ENCODE measurements around the gene ADAD2.

ADAD2 gene

GRCh38 chr16:84237994-84238750 lies 47.2 kb downstream of the ADAD2 start:
- no peaks in the 10 kb centered on the region for H3K9me3 Mint-ChIP-seq
- H3K4me1 Mint-ChIP-seq: no peaks in the 10 kb centered on the region
- DNase-seq (ENCODE audit: low spot score in 2 of 2) (no peak), ATAC-seq (replicated peaks; ENCODE audit: extremely low read depth, poor library complexity, severe bottlenecking) (no peak)
- H3K4me3 Mint-ChIP-seq: no peak overlapping the region
- H3K36me3 Mint-ChIP-seq (ENCODE audit: insufficient read depth): no peaks in the 10 kb centered on the region
- H3K27ac Mint-ChIP-seq (ENCODE audit: low read depth): no peak overlapping the region
- H3K27me3 Mint-ChIP-seq: peaks cover 64% of the 10 kb centered on the region

DNA sequence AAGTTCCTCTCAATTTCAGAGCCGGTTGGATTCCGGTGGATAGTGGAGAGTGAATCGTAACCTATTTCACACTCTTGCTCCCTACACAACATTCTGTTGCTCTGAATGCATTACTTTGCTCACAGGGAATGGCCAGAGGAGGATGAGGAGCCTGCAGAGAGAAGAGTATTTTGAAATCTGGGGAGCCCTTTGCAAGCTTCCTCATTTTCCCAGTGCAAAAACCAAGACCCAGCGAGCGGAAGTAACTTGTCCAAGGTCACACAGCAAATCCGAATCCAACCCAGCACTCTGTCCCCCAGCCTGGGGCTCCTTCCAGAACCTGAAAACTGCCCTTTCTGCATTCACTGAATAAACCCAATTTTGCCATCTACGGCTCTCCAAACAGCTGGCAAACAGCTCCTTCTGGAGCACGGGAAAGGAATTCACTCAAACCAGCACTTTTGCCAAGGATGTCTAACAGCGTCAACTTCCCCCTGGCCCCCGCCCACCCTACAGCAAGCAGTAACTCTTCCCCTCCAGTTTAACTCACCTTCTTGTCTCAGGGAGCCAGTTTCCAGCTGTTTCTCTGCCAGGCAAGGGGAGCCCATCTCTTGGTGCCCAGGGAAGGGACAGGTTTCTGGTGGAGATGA lies 48.3 kb downstream of the ADAD2 start:
- no peak overlapping the region for H3K4me3 Mint-ChIP-seq
- peaks cover 62% of the 10 kb centered on the region for H3K27me3 Mint-ChIP-seq

GRCh38 chr16:84239909-84240308 lies 49.0 kb downstream of the ADAD2 start, which contains the start of gene KCNG4:
KCNG4 (minus strand) TSS chr16:84240012; CDS start chr16:84237485, 2,527 bp downstream.
- H3K4me3 Mint-ChIP-seq: no peak within 1 kb of the TSS
- H3K36me3 Mint-ChIP-seq (ENCODE audit: insufficient read depth): no peaks in the 10 kb centered on the region
- H3K4me1 Mint-ChIP-seq: no peaks in the 10 kb centered on the region
- H3K27ac Mint-ChIP-seq (ENCODE audit: low read depth): no peak within 1 kb of the TSS
- peaks cover 57% of the 10 kb centered on the region for H3K27me3 Mint-ChIP-seq
- no peak for DNase-seq (ENCODE audit: low spot score in 2 of 2)
- no peak for ATAC-seq (replicated peaks; ENCODE audit: extremely low read depth, poor library complexity, severe bottlenecking)
- H3K9me3 Mint-ChIP-seq: no peaks in the 10 kb centered on the region

More for the DNA sequence above, 48.3 kb downstream of the ADAD2 start:
- no peaks in the 10 kb centered on the region for H3K9me3 Mint-ChIP-seq
- H3K27ac Mint-ChIP-seq (ENCODE audit: low read depth): no peak overlapping the region
- no peaks in the 10 kb centered on the region for H3K4me1 Mint-ChIP-seq
- DNase-seq (ENCODE audit: low spot score in 2 of 2): no peak
- H3K36me3 Mint-ChIP-seq (ENCODE audit: insufficient read depth): no peaks in the 10 kb centered on the region
- ATAC-seq (replicated peaks; ENCODE audit: extremely low read depth, poor library complexity, severe bottlenecking): no peak

DNA sequence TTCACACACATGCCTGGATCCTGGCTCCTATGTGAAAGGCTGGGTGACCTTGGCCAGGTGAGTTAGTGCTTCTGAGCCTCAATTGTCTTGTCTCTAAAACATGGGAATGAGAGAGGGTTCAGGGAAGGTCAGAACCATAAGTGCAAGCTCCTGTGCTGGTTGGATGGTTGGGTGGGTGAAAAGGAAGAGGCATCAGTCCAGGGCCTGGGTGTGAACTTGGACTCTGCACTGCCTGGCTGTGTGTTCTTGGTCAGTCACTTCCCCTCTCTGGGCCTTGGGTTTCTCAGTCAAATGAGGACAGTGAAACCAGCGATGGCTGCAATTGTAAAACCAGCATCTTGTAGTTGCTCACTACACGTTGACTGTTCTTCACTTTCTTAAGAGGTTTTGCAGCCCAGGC lies 49.5 kb downstream of the ADAD2 start:
- Mint-ChIP-seq H3K27me3 (peaks cover 57% of the 10 kb centered on the region), H3K9me3 (no peaks in the 10 kb centered on the region), H3K4me3 (no peak overlapping the region), H3K4me1 (no peaks in the 10 kb centered on the region), H3K36me3 (ENCODE audit: insufficient read depth) (no peaks in the 10 kb centered on the region), H3K27ac (ENCODE audit: low read depth) (no peak overlapping the region)
- DNase-seq (ENCODE audit: low spot score in 2 of 2) (no peak), ATAC-seq (replicated peaks; ENCODE audit: extremely low read depth, poor library complexity, severe bottlenecking) (no peak)

DNA sequence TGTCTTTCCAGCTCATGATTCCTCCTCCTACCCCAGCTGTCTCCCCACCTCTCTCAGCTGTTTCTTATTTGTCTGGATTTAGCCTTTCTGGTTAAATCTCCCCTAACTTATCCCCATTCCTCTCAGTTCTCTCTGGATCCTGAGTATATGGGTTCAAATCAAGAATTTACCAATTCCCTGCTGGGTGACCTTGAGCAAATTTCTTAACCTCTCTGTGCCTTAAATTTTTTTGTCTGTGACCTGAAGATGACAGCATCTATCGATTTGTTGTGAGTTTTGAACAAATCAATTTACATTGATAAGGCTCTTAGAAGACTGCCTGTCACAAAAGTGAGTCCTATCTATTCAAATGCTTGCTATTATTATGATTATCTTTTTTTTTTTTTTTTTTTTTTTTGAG lies 50.8 kb downstream of the ADAD2 start:
- no peak for DNase-seq (ENCODE audit: low spot score in 2 of 2)
- no peaks in the 10 kb centered on the region for H3K4me1 Mint-ChIP-seq
- ATAC-seq (replicated peaks; ENCODE audit: extremely low read depth, poor library complexity, severe bottlenecking): no peak
- H3K9me3 Mint-ChIP-seq: no peaks in the 10 kb centered on the region
- no peak overlapping the region for H3K4me3 Mint-ChIP-seq
- peaks cover 62% of the 10 kb centered on the region for H3K27me3 Mint-ChIP-seq
- H3K27ac Mint-ChIP-seq (ENCODE audit: low read depth): no peak overlapping the region
- H3K36me3 Mint-ChIP-seq (ENCODE audit: insufficient read depth): no peaks in the 10 kb centered on the region

- Mint-ChIP-seq H3K27ac (ENCODE audit: low read depth) (no peak overlapping the region), H3K9me3 (no peaks in the 10 kb centered on the region), H3K4me3 (no peak overlapping the region), H3K4me1 (no peaks in the 10 kb centered on the region), H3K27me3 (peaks cover 62% of the 10 kb centered on the region), H3K36me3 (ENCODE audit: insufficient read depth) (no peaks in the 10 kb centered on the region)
- DNase-seq (ENCODE audit: low spot score in 2 of 2) (no peak), ATAC-seq (replicated peaks; ENCODE audit: extremely low read depth, poor library complexity, severe bottlenecking) (no peak)
Observed at GRCh38 chr16:84242839-84243238, 51.9 kb downstream of the ADAD2 start.

GRCh38 chr16:84243732-84244131 lies 52.8 kb downstream of the ADAD2 start:
- Mint-ChIP-seq H3K27me3 (peaks cover 60% of the 10 kb centered on the region), H3K36me3 (ENCODE audit: insufficient read depth) (no peaks in the 10 kb centered on the region), H3K9me3 (no peaks in the 10 kb centered on the region), H3K27ac (ENCODE audit: low read depth) (no peak overlapping the region), H3K4me1 (no peaks in the 10 kb centered on the region), H3K4me3 (no peak overlapping the region)
- no peak for DNase-seq (ENCODE audit: low spot score in 2 of 2)
- no peak for ATAC-seq (replicated peaks; ENCODE audit: extremely low read depth, poor library complexity, severe bottlenecking)

GRCh38 chr16:84244728-84245127 lies 53.8 kb downstream of the ADAD2 start:
- H3K9me3 Mint-ChIP-seq: no peaks in the 10 kb centered on the region
- no peak for DNase-seq (ENCODE audit: low spot score in 2 of 2)
- H3K4me3 Mint-ChIP-seq: no peak overlapping the region
- no peak overlapping the region for H3K27ac Mint-ChIP-seq (ENCODE audit: low read depth)
- no peaks in the 10 kb centered on the region for H3K36me3 Mint-ChIP-seq (ENCODE audit: insufficient read depth)
- no peaks in the 10 kb centered on the region for H3K4me1 Mint-ChIP-seq
- ATAC-seq (replicated peaks; ENCODE audit: extremely low read depth, poor library complexity, severe bottlenecking): no peak
- peaks cover 58% of the 10 kb centered on the region for H3K27me3 Mint-ChIP-seq

DNA sequence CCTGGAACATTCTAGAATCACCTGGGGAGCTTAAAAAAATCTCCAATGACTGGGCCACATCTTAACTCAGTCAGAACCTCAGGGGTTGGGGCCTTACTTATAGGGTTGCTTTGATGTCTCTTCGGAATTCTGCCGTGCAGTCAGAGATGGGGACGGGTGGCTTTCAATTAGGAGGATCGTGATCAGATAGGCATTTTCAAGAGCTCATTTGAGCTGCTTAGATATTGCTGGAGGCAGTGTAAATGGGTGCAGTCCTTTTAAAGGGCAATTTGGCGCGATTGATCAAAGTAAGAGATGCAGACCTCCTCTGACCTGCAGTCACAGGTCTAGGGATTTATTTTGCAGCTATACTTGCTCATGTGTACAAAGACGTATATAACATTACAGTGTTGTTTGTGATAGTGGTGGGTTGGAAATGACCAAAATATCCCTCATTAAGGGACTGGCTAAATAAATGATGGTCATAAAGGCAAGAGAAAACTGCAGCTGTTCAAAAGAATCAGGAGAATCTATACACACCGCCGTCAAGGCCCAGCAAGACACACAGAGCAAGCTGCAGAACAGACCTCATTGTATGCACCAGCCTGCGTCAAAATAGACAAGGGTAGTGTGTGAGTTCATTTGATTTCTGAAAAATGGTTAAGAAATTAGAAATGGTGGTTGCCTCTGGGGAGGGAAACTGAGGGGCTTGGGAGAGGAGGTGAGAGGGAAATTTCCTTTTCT lies 55.2 kb downstream of the ADAD2 start:
- no peaks in the 10 kb centered on the region for H3K36me3 Mint-ChIP-seq (ENCODE audit: insufficient read depth)
- H3K27ac Mint-ChIP-seq (ENCODE audit: low read depth): no peak overlapping the region
- no peak for ATAC-seq (replicated peaks; ENCODE audit: extremely low read depth, poor library complexity, severe bottlenecking)

DNA sequence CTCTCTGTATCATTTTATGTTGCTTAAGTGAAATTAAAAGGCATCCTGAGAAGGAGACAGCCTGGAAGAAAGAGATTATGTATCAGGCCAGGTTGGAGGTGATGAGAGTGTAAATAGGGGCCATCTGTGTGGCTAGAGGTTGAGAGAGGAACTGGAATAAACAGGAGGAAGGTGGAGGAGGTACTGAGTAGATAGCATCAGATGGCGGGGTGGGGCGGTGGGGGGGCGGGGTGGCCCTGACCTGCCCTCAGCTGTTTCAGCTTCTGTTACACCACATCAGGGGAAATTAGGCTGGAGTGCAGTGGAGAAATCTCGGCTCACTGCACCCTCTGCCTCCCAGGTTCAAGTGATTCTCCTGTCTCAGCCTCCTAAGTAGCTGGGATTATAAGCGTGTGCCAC lies 55.7 kb downstream of the ADAD2 start:
- ATAC-seq (replicated peaks; ENCODE audit: extremely low read depth, poor library complexity, severe bottlenecking) (no peak), DNase-seq (ENCODE audit: low spot score in 2 of 2) (no peak)
- H3K4me1 Mint-ChIP-seq: no peaks in the 10 kb centered on the region
- H3K27me3 Mint-ChIP-seq: peaks cover 58% of the 10 kb centered on the region
- no peak overlapping the region for H3K4me3 Mint-ChIP-seq
- H3K9me3 Mint-ChIP-seq: no peaks in the 10 kb centered on the region
- H3K36me3 Mint-ChIP-seq (ENCODE audit: insufficient read depth): no peaks in the 10 kb centered on the region
- no peak overlapping the region for H3K27ac Mint-ChIP-seq (ENCODE audit: low read depth)

More for the DNA sequence above, 55.2 kb downstream of the ADAD2 start:
- H3K9me3 Mint-ChIP-seq: no peaks in the 10 kb centered on the region
- DNase-seq (ENCODE audit: low spot score in 2 of 2): no peak
- H3K4me3 Mint-ChIP-seq: no peak overlapping the region
- no peaks in the 10 kb centered on the region for H3K4me1 Mint-ChIP-seq
- peaks cover 58% of the 10 kb centered on the region for H3K27me3 Mint-ChIP-seq

All from central memory CD8-positive, alpha-beta T cell (primary cell).